Stomach (tissue), 4 donors: ENCODE measurements around the gene GPRIN2.

Source experiments
- CTCF ChIP-seq, 7 experiments: fragments of 450-650 bp in 4 of 7; fragments of 200-600 bp in 3 of 7; sonication (generic) in 3 of 7; IDR thresholded peaks; one replicate each; pipeline ENCODE4 v1.5.1; 2016 to 2019; ENCODE audit warnings: antibody characterized with exemption in 7 of 7, control low read depth in 2 of 7, mild to moderate bottlenecking in 1 of 7
- POLR2A ChIP-seq, 4 donors: fragments of 450-650 bp; IDR thresholded peaks; one replicate each; pipeline ENCODE4 v1.6.1; 2016; ENCODE audit warnings: antibody characterized with exemption in 4 of 4, control low read depth in 2 of 4, mild to moderate bottlenecking in 1 of 4, moderate library complexity in 1 of 4

- TF ChIP-seq POLR2A (IDR thresholded peaks at IDR 0.05) = no peak
- TF ChIP-seq CTCF (IDR thresholded peaks at IDR 0.05) = peak in 1 of 7 experiments; percentile 3
Measured at GRCh38 chr10:46538155-46538554, 18.3 kb downstream of the GPRIN2 start.
